BJ (cell line): ENCODE measurements around the gene TEX2. TPM values are rescaled to one million over a fixed set of nuclear protein-coding genes. Genes with fewer than 3 reads are reported as not detected.

Experiments used
- CTCF ChIA-PET: fragments of 350-600 bp; formaldehyde crosslinking; extraction: SDS; loops from one replicate; lab custom pipeline; 2021; ENCODE audit warnings: antibody characterized with exemption, inconsistent platforms; lab: Yijun Ruan, JAX
- POLR2A ChIA-PET: fragments of 300-600 bp; sonication (Branson Sonifier 250); formaldehyde crosslinking; extraction: SDS; loops from one replicate; lab custom pipeline; 2021; ENCODE audit warnings: antibody characterized with exemption; lab: Charles Lee
- DNase-seq: peaks from one replicate; pipeline ENCODE4 v3.0.0-alpha.2; 2011; ENCODE audit warnings: low read depth
- H3K27me3 ChIP-seq: 2 replicates; pipeline ENCODE4 v1.6.0; 2011; ENCODE audit warnings: low read length; ENCODE audit not compliant: control insufficient read depth, insufficient read depth
- H3K36me3 ChIP-seq: 2 replicates; pipeline ENCODE4 v1.5.1; 2011; ENCODE audit warnings: low read length; ENCODE audit not compliant: control insufficient read depth, insufficient read depth
- H3K4me3 ChIP-seq: 2 replicates; pipeline ENCODE4 v1.5.1; 2011; ENCODE audit warnings: low read depth, mild to moderate bottlenecking, control low read depth, low read length
- polyA plus RNA-seq: library from polyadenylated mRNA; depleted of rRNA; stranded (reverse); fragments of >200 nt; gene quantifications from 2 replicates; pipeline ENCODE4 v1.2.3, GENCODE V29; 2011
- TF ChIP-seq, protein P1 (sequence below): IDR thresholded peaks from 2 replicates; pipeline ENCODE4 v1.5.1; 2011; ENCODE audit warnings: low read depth, mild to moderate bottlenecking, control low read depth, inconsistent platforms, low read length, moderate library complexity; ENCODE audit not compliant: insufficient read depth

Gene TEX2
- polyA plus RNA-seq, 1 experiment: 35.0 TPM

- no peak overlapping the region for H3K4me3 ChIP-seq
- no peak for DNase-seq
- POLR2A ChIA-PET: interaction anchor here (0.6 kb wide), 1 partner anchor 27 kb away, joined by 4 read pairs; no protein-coding TSS in a partner anchor
- CTCF ChIA-PET: interaction anchor here (0.8 to 1.2 kb wide), 6 partner anchors 10 to 84 kb away, joined by 3 read pairs; no protein-coding TSS in a partner anchor
- H3K36me3 ChIP-seq: peaks cover 5% of the 10 kb centered on the region
- TF ChIP-seq, protein P1, sequence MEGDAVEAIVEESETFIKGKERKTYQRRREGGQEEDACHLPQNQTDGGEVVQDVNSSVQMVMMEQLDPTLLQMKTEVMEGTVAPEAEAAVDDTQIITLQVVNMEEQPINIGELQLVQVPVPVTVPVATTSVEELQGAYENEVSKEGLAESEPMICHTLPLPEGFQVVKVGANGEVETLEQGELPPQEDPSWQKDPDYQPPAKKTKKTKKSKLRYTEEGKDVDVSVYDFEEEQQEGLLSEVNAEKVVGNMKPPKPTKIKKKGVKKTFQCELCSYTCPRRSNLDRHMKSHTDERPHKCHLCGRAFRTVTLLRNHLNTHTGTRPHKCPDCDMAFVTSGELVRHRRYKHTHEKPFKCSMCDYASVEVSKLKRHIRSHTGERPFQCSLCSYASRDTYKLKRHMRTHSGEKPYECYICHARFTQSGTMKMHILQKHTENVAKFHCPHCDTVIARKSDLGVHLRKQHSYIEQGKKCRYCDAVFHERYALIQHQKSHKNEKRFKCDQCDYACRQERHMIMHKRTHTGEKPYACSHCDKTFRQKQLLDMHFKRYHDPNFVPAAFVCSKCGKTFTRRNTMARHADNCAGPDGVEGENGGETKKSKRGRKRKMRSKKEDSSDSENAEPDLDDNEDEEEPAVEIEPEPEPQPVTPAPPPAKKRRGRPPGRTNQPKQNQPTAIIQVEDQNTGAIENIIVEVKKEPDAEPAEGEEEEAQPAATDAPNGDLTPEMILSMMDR: no peak
- no peaks in the 10 kb centered on the region for H3K27me3 ChIP-seq
These were observed 45.0 kb downstream of the TEX2 start for GRCh38 chr17:64218066-64218465.

- TF ChIP-seq, protein P1: no peak
- ChIA-PET POLR2A (no interaction called here), CTCF (interaction anchor here (0.6 to 1.2 kb wide), 6 partner anchors 13 to 188 kb away, joined by 3 read pairs; no protein-coding TSS in a partner anchor)
- no peak for DNase-seq
- peaks cover 5% of the 10 kb centered on the region for H3K36me3 ChIP-seq
- no peaks in the 10 kb centered on the region for H3K27me3 ChIP-seq
- H3K4me3 ChIP-seq: no peak overlapping the region
These were observed 45.8 kb downstream of the TEX2 start for GRCh38 chr17:64217249-64217691.

GRCh38 chr17:64216338-64217248, 46.5 kb downstream of the TEX2 start:
- peaks cover 5% of the 10 kb centered on the region for H3K36me3 ChIP-seq
- no peak for DNase-seq
- POLR2A ChIA-PET: interaction anchor here (0.6 to 1.0 kb wide), 2 partner anchors 14 to 287 kb away, joined by 3 read pairs; no protein-coding TSS in a partner anchor
- CTCF ChIA-PET: interaction anchor here (1.0 to 1.3 kb wide), 4 partner anchors 13 to 82 kb away, joined by 3 to 5 read pairs (median 3); no protein-coding TSS in a partner anchor
- no peaks in the 10 kb centered on the region for H3K27me3 ChIP-seq
- no peak overlapping the region for H3K4me3 ChIP-seq
- TF ChIP-seq, protein P1: 0 out of 2 replicates have a peak, but pooled peaks have one; percentile 15

DNA sequence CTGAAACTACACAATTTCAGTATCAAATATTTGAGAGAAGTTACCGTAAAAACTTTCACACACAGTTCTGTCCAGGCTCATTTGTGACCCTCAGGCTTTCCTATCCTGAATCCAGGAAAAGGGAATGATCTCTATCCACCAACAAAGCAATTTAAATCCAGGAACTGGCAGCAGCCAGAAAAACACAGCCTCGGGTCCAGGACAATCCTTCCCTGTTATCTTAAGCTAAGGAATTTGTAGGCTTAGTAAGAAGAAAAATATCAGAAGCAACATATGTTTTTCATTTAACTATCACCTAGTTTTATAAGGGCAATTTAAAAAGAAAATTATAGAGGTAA, 47.1 kb downstream of the TEX2 start:
- POLR2A ChIA-PET: interaction anchor here (0.6 to 1.0 kb wide), 2 partner anchors 15 to 288 kb away, joined by 3 read pairs; no protein-coding TSS in a partner anchor
- TF ChIP-seq, protein P1: no peak
- peaks cover 5% of the 10 kb centered on the region for H3K36me3 ChIP-seq
- H3K27me3 ChIP-seq: no peaks in the 10 kb centered on the region
- peak; percentile 45 for DNase-seq
- no peak overlapping the region for H3K4me3 ChIP-seq
- CTCF ChIA-PET: interaction anchor here (1.3 kb wide), 2 partner anchors 56 to 187 kb away, joined by 4 to 5 read pairs; no protein-coding TSS in a partner anchor

GRCh38 chr17:64214950-64215349, 48.1 kb downstream of the TEX2 start:
- ChIA-PET CTCF (interaction anchor here (0.9 to 1.3 kb wide), 4 partner anchors 12 to 186 kb away, joined by 3 to 4 read pairs (median 4); no protein-coding TSS in a partner anchor), POLR2A (no interaction called here)
- DNase-seq: no peak
- no peaks in the 10 kb centered on the region for H3K27me3 ChIP-seq
- no peak overlapping the region for H3K4me3 ChIP-seq
- peaks cover 5% of the 10 kb centered on the region for H3K36me3 ChIP-seq
- TF ChIP-seq, protein P1: no peak
